Activated T-cell treated with anti-CD3 and anti-CD28 coated beads, Interleukin-2, amount 50 U/mL, for 4 hours (primary cell): Measurements from ENCODE around the gene HES4. TPM values are rescaled to one million over a fixed set of nuclear protein-coding genes. Genes with fewer than 3 reads are reported as not detected.

Experiments
- ATAC-seq, 2 donors: fragments of 200-7000 bp; cut with Tn5 transposase; one replicate each; pipeline ENCODE4 v1.10.0; 2021
- DNase-seq: peaks from one replicate; pipeline ENCODE4 v3.0.0-alpha.2; 2020
- H3K27me3 Mint-ChIP-seq: one replicate; pipeline ENCODE4 v1.8.0; 2021; ENCODE audit warnings: low read depth, mixed read lengths
- H3K36me3 Mint-ChIP-seq: one replicate; pipeline ENCODE4 v1.8.0; 2022; ENCODE audit warnings: mixed read lengths; ENCODE audit not compliant: insufficient read depth
- H3K4me1 Mint-ChIP-seq: one replicate; pipeline ENCODE4 v1.8.0; 2021; ENCODE audit warnings: low read depth, mixed read lengths
- H3K4me3 Mint-ChIP-seq: one replicate; pipeline ENCODE4 v1.8.0; 2021; ENCODE audit warnings: mild to moderate bottlenecking, moderate library complexity, mixed read lengths
- H3K9me3 Mint-ChIP-seq: one replicate; pipeline ENCODE4 v1.8.0; 2021; ENCODE audit warnings: mixed read lengths
- total RNA-seq, 3 donors: library from RNA; stranded (reverse); gene quantifications; one replicate each; pipeline ENCODE4 v1.2.1, GENCODE V29; 2021

HES4 gene
- total RNA-seq, 3 donors from 2014 or later, result 1.3 to 3.0 (median 2.7) TPM

DNA sequence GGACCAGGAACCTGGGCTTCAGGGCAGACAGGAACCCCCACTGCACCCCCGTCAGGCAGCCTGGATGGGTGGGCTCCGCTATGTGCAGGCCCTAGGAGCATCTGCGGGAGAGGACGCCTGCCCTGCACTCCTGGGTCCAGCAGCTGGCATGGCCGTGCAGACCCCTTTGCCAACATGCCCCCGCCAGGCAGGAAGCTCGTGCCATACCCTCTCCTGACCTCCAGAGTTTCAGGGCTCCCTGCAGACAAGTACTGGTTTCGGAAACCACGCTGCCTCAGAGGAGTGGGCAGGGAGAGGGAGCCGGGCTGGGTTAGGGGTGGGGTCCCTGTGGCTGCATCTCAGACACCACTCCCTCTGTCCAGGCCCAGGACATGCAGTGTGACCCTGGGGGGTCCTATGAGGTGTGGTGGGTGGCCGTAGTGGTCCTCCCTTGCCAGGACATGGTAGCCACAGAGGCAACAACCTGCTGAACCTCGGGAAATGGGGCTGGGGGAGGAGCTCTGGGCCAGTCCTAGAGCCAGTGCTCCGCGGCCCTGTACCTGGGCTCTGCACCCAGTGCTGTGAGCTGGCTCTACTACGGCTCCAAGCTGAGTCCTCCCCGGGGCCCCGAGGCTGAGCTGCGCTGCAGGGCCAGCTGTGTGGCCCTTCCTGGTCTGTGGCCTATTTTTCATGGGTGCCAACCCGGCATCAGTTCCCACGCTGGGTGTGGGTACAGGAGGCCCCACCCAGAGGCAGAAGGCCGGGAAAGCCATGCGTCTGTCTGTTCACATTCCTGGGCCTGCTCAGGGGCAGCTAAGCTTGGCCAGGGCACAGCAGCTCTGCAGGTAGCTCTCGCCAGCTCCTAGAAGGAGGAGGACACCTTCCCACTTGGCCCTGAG is 32.2 kb downstream of the HES4 start:
- ATAC-seq (no peak), DNase-seq (no peak)
- peaks cover 6% of the 10 kb centered on the region for H3K4me1 Mint-ChIP-seq
- peaks cover 4% of the 10 kb centered on the region for H3K27me3 Mint-ChIP-seq
- no peaks in the 10 kb centered on the region for H3K36me3 Mint-ChIP-seq
- H3K9me3 Mint-ChIP-seq, result no peaks in the 10 kb centered on the region
- no peak overlapping the region for H3K4me3 Mint-ChIP-seq

DNA sequence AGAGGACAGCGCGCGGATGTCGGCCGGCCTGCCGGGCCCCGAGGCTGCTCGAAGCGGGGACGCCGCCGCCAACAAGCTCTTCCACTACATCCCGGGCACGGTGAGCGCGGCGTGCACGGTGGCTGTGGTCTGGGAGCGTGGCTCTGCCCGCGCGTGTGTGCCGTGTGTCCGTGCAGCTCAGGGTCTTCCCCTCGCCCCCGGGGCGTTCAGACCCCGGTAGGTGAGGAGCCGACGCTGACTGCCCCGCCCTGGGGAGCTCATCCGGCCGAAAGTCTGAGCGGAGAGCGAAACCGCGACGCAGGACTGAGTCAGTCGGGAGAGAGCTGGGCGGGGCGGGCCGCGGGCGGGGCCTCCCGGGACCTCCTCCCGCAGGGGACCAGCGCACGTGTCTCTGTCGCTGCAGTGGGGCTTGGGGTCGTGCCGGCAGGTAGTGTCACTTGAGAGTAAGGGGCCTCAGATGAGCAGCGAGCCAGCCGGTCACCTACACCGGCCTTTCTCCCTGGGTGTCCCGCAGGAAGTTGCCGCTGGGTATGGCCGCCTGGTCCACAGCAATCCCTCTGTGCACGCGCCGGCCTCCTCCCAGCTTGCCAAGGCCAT is 33.1 kb downstream of the HES4 start:
- peak; percentile 95 to 97 for ATAC-seq

DNA sequence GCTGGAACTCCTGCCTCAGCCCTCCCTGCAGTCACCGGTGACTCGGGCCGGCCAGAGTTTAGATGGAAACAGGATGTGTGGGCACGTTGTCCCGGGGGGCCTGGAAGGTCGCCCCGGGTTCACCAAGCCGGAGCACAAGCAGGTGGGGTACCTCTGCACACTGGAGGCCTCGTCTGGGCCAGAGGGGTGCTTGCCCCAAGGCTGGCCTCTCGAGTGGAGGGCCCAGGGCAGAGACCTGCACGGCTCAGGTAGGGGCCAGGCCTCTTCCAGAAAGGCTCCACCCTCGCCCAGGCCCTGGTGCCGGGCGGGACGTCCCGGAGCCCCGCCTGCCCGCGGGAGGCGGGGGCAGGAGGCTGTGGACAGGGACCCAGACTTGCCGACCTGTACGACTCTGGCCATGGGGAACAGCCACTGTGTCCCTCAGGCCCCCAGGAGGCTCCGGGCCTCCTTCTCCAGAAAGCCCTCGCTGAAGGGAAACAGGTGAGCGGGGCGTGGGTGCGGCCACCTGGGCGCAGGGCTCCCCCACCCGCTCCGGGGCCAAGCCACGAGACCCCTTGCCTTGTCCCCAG is 33.7 kb downstream of the HES4 start, which contains the start of gene PLEKHN1:
PLEKHN1 (plus strand) TSS at position 348 of the 569 bp plus-strand sequence; CDS start at position 398, 50 bp downstream.
- Mint-ChIP-seq H3K4me1 (peaks cover 10% of the 10 kb centered on the region), H3K27me3 (no peaks in the 10 kb centered on the region), H3K4me3 (peak within 1 kb of the TSS; percentile 82), H3K36me3 (no peaks in the 10 kb centered on the region), H3K9me3 (no peaks in the 10 kb centered on the region)
- DNase-seq, result no peak
- peak; percentile 44 to 51 for ATAC-seq

More for the DNA sequence above, 33.1 kb downstream of the HES4 start:
- no peaks in the 10 kb centered on the region for H3K9me3 Mint-ChIP-seq
- peak; percentile 85 for DNase-seq
- H3K27me3 Mint-ChIP-seq, result peaks cover 4% of the 10 kb centered on the region
- peaks cover 6% of the 10 kb centered on the region for H3K4me1 Mint-ChIP-seq
- H3K4me3 Mint-ChIP-seq, result peak overlapping the region; percentile 82
- H3K36me3 Mint-ChIP-seq, result no peaks in the 10 kb centered on the region

DNA sequence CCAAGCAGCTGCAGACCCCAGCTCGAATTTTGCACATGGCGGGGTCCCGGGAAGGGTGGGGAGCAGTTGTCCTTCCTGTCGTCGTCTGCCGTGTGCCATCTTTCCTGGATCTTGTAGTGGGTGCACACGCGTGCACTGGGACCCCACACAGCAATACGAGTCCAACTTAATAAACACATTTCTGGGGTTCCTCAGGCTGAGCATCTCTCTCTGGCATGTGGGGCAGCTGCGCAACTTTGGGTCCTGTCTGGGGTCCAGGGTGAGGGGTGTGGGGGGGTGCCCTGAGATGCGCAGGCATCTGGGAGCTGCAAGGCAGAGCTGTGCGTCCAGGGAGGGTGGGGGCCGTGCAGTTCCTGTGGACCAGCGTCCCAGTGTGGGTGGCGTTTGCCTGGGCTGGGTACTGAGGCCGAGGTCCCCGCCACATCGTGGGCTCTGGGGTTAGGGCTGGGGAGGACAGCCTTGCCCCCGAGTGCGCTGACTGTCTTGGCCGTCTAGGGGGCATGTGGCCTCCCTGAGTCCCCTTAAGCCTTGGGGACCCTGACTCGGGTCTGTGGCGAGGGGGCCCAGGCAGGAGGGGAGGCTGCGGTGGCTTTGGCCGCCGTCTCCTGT is 34.3 kb downstream of the HES4 start:
- DNase-seq (no peak), ATAC-seq (no peak)
- H3K27me3 Mint-ChIP-seq, result no peaks in the 10 kb centered on the region
- H3K4me3 Mint-ChIP-seq, result peak overlapping the region; percentile 54
- no peaks in the 10 kb centered on the region for H3K9me3 Mint-ChIP-seq
- no peaks in the 10 kb centered on the region for H3K36me3 Mint-ChIP-seq
- H3K4me1 Mint-ChIP-seq, result peaks cover 10% of the 10 kb centered on the region

DNA sequence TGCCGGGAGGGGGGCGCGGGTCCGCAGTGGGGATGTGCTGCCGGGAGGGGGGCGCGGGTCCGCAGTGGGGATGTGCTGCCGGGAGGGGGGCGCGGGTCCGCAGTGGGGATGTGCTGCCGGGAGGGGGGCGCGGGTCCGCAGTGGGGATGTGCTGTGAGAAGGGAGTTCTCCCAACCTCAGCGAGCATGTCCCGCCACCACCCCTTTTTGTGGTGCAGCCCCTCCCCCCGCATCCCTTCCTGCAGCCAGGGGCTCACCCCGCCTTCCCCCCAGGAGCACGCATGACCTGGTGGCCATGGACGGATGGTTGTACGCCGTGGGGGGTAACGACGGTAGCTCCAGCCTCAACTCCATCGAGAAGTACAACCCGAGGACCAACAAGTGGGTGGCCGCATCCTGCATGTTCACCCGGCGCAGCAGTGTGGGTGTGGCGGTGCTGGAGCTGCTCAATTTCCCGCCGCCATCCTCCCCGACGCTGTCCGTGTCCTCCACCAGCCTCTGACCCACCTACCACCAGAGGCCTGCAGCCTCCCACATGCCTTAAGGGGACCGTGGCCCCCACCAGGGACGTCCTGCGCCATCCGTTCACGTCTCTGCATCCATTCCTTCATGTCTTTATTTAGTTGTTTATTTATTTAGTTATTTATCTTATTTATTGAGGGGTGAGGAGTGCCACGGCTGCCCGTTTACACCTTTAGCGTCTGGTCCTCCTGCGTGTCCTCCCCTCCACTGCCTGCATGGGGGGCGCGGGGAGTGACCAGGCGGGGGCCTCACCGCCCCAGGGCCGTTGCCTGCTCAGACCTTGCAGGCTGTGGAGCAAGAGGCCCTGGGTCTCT is 35.0 kb downstream of the HES4 start:
- Mint-ChIP-seq H3K4me3 (no peak overlapping the region), H3K27me3 (no peaks in the 10 kb centered on the region), H3K4me1 (peaks cover 13% of the 10 kb centered on the region), H3K9me3 (no peaks in the 10 kb centered on the region), H3K36me3 (no peaks in the 10 kb centered on the region)
- ATAC-seq (no peak), DNase-seq (no peak)

DNA sequence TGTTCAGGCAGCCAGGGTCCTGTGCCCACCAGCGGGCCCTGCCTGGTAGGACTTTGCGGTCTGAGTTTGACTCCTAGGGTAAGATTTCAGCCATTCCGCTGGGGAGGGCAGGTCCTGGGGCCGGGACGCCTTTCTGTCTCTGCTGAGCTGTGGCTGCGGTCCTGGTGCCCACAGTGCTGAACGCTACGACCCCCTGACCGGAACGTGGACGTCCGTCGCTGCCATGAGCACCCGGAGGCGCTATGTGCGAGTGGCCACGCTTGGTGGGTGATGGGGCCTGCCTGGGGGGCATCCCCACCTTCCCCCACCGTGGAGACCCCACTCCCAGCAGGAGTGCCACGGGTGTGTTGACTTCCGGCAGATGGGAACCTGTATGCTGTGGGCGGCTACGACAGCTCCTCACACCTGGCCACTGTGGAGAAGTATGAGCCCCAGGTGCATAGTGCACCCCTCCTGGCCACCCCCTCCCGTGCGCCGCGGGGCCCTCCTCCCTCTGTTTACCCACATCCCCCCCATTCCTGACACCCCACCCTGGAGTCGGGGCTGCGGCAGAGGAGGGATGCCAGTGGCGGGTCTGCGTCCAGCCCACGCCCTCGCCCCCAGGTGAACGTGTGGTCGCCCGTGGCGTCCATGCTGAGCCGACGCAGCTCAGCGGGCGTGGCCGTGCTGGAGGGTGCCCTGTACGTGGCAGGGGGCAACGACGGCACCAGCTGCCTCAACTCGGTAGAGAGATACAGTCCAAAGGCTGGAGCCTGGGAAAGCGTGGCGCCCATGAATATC is 36.0 kb downstream of the HES4 start:
- Mint-ChIP-seq H3K4me1 (peaks cover 15% of the 10 kb centered on the region), H3K9me3 (no peaks in the 10 kb centered on the region), H3K36me3 (no peaks in the 10 kb centered on the region), H3K27me3 (no peaks in the 10 kb centered on the region), H3K4me3 (no peak overlapping the region)
- DNase-seq, result no peak
- ATAC-seq, result no peak

DNA sequence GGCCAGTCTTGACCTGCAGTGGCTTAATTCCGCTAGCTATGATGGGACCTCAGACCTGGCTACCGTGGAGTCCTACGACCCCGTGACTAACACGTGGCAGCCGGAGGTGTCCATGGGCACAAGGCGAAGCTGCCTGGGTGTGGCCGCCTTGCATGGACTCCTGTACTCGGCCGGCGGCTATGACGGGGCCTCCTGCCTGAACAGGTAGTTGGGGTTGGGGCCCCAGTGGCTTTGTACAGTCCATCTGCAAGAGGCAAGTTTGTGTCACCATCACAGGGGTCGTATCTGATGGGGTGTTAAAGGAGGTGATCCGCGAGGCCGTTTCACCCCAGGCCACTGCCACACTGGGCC is 36.6 kb downstream of the HES4 start:
- peaks cover 2% of the 10 kb centered on the region for H3K36me3 Mint-ChIP-seq
- no peak for ATAC-seq
- no peaks in the 10 kb centered on the region for H3K27me3 Mint-ChIP-seq
- no peaks in the 10 kb centered on the region for H3K9me3 Mint-ChIP-seq
- no peak for DNase-seq
- peaks cover 18% of the 10 kb centered on the region for H3K4me1 Mint-ChIP-seq
- no peak overlapping the region for H3K4me3 Mint-ChIP-seq

DNA sequence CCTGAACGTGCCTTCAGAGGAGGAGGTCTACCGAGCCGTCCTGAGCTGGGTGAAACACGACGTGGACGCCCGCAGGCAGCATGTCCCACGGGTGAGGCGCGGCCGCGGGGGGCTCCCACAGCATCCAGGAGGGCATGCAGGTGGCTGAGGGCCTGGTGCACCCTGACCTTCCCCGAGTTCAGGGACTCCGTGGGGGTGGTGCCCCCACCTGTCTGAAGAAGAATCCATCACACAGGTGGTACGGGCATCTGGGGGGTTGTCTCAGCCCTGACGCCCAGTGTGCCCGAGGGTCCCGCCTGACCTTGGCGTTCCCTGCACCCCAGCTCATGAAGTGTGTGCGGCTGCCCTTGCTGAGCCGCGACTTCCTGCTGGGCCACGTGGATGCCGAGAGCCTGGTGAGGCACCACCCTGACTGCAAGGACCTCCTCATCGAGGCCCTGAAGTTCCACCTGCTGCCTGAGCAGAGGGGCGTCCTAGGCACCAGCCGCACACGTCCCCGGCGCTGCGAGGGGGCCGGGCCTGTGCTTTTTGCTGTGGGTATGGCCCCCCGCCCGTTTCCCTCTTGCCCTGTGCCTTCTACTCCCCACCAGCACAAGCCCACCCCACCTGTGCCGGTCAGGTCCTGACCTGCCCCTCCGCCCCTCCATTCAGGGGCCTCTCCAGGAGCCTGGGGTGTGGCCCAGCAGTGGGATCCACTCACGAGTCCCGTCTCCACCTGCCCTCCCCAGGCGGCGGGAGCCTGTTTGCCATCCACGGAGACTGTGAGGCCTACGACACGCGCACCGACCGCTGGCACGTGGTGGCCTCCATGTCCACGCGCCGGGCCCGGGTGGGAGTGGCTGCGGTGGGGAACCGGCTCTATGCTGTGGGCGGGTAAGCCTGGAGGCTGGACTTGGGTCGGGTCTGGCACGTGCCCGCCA is 37.3 kb downstream of the HES4 start:
- ATAC-seq (no peak), DNase-seq (no peak)
- H3K27me3 Mint-ChIP-seq, result no peaks in the 10 kb centered on the region
- peak overlapping the region; percentile 64 for H3K4me3 Mint-ChIP-seq
- H3K4me1 Mint-ChIP-seq, result peaks cover 22% of the 10 kb centered on the region
- no peaks in the 10 kb centered on the region for H3K9me3 Mint-ChIP-seq
- H3K36me3 Mint-ChIP-seq, result peaks cover 3% of the 10 kb centered on the region

DNA sequence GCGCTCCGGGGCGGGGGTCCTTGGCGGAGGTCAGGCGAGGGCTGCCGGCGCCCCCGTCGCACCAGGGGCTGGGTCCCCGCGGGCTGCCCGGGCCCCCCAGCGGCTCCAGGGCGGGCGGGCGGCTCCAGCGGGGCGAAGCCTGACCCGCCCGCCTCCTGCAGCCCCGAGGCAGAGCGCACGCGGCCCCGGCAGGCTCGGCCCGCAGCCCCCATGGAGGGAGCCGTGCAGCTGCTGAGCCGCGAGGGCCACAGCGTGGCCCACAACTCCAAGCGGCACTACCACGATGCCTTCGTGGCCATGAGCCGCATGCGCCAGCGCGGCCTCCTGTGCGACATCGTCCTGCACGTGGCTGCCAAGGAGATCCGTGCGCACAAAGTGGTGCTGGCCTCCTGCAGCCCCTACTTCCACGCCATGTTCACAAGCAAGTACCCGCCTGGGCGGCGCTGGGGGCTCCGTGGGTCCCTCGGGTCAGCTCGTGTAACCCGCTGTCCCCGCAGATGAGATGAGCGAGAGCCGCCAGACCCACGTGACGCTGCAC is 38.7 kb downstream of the HES4 start:
- H3K4me3 Mint-ChIP-seq, result peak overlapping the region; percentile 71
- H3K27me3 Mint-ChIP-seq, result no peaks in the 10 kb centered on the region
- no peak for ATAC-seq
- H3K4me1 Mint-ChIP-seq, result peaks cover 27% of the 10 kb centered on the region
- H3K36me3 Mint-ChIP-seq, result peaks cover 6% of the 10 kb centered on the region
- DNase-seq, result no peak
- no peaks in the 10 kb centered on the region for H3K9me3 Mint-ChIP-seq

DNA sequence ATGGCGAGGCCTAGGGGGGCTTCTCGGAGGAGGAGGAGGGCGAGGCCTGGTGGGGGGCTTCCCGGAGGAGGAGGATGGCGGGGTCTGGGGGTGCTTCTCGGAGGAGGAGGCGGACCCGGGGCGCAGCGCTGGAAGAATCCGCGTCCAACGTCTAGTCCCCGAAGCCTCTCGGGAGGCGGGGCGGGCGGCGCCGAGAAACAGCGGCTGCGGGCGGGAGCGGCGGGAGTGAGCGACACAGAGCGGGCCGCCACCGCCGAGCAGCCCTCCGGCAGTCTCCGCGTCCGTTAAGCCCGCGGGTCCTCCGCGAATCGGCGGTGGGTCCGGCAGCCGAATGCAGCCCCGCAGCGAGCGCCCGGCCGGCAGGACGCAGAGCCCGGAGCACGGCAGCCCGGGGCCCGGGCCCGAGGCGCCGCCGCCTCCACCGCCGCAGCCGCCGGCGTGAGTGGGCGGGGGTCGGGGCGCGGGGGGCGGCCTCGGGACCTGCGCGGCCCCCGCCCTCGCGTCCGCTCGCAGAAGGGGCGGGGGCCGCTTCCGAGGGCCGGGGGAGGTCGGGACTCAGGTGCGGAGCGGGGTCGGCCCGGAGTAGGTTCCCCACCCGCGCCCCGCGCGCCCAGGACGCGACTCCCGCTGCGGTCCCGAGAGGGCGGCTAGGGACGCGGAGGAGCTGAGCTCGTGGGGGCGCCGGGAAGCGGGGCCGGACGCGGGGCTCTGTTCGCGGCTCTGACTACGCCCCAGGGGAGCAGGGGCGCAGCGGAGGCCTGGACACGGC is 39.4 kb downstream of the HES4 start, which contains the start of gene KLHL17:
KLHL17 (plus strand) TSS at position 222 of the 769 bp plus-strand sequence; CDS start at position 332, 110 bp downstream.
- Mint-ChIP-seq H3K27me3 (no peaks in the 10 kb centered on the region), H3K9me3 (no peaks in the 10 kb centered on the region), H3K4me3 (peak within 1 kb of the TSS; percentile 98), H3K36me3 (peaks cover 11% of the 10 kb centered on the region), H3K4me1 (peaks cover 22% of the 10 kb centered on the region)
- DNase-seq (peak; percentile 75), ATAC-seq (peak; percentile 70 to 77)

DNA sequence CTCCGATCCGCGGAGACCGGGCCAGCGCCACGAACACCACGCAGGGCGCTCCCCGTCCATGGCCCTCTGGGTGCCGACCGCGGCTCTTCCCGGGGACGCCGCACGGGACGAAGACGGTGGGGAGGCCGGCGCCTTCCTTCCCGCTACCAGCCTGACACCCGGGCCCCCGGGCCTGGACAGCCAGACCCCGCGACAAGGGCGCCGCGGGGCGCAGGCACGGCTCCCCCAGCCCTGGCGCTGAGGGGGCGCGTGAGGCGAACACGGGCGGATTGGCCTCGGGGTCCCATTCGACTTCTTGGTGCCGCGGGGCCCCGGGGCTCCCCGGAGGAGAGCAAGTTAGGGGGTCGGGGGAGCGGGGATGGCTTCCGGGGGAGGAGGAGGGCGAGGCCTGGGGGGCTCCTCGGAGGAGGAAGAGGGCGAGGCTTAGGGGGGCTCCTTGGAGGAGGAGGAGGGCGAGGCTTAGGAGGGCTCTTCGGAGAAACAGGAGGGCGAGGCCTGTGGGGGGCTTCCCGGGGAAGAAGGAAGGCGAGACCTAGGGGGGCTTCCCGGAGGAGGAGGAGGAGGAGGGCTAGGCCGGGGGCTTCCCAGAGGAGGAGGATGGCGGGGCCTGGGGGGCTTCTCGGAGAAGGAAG is 40.0 kb downstream of the HES4 start:
- H3K36me3 Mint-ChIP-seq, result peaks cover 17% of the 10 kb centered on the region
- H3K9me3 Mint-ChIP-seq, result no peaks in the 10 kb centered on the region
- DNase-seq (no peak), ATAC-seq (peak; percentile 19 to 22)
- H3K27me3 Mint-ChIP-seq, result no peaks in the 10 kb centered on the region
- H3K4me3 Mint-ChIP-seq, result peak overlapping the region; percentile 98
- peaks cover 21% of the 10 kb centered on the region for H3K4me1 Mint-ChIP-seq
